GM12875 (cell line): ENCODE results near the gene RSPH1.

ENCODE experiments used
- H3K4me3 ChIP-seq: one replicate; pipeline ENCODE4 v1.5.1; 2011; ENCODE audit warnings: low read depth, low read length, control low read depth
- CTCF ChIP-seq: IDR thresholded peaks from 2 replicates; pipeline ENCODE4 v1.5.1; 2011; ENCODE audit warnings: low read depth, mild to moderate bottlenecking, control low read depth, inconsistent platforms, low read length, moderate library complexity, borderline replicate concordance; ENCODE audit not compliant: insufficient read depth

Gene RSPH1

DNA sequence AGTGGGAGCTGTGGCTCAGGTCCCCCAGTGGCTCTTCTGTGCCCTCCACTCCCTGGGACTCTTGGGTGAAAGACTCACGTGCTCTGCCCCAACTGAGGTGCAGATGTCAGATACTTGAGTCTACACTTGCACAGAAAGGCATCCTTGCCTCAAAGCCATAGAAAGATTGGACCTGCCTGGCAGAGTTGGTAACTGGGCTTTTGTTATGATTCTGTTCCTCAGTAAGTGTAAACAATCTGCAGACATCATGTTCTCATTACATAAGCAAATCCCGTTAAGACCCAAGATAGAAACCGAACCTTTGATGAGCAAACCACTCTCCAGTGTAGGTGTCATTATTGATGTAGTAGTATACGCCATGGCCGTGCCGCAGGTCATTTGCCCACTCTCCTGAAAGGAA lies 10.0 kb downstream of the RSPH1 start:
- no peak overlapping the region for H3K4me3 ChIP-seq
- TF ChIP-seq CTCF, result no peak

GRCh38 chr21:42484966-42485365 lies 11.1 kb downstream of the RSPH1 start:
- no peak overlapping the region for H3K4me3 ChIP-seq
- TF ChIP-seq CTCF, result no peak

GRCh38 chr21:42481169-42481568 lies 14.9 kb downstream of the RSPH1 start:
- no peak for TF ChIP-seq CTCF
- no peak overlapping the region for H3K4me3 ChIP-seq

- no peak overlapping the region for H3K4me3 ChIP-seq
- no peak for TF ChIP-seq CTCF
Measured at GRCh38 chr21:42480736-42481135, 15.3 kb downstream of the RSPH1 start.

GRCh38 chr21:42479582-42479981 lies 16.4 kb downstream of the RSPH1 start:
- no peak overlapping the region for H3K4me3 ChIP-seq
- TF ChIP-seq CTCF, result no peak

- no peak for TF ChIP-seq CTCF
- H3K4me3 ChIP-seq, result peak overlapping the region; percentile 24
Measured at GRCh38 chr21:42478504-42478903, 17.5 kb downstream of the RSPH1 start.

DNA sequence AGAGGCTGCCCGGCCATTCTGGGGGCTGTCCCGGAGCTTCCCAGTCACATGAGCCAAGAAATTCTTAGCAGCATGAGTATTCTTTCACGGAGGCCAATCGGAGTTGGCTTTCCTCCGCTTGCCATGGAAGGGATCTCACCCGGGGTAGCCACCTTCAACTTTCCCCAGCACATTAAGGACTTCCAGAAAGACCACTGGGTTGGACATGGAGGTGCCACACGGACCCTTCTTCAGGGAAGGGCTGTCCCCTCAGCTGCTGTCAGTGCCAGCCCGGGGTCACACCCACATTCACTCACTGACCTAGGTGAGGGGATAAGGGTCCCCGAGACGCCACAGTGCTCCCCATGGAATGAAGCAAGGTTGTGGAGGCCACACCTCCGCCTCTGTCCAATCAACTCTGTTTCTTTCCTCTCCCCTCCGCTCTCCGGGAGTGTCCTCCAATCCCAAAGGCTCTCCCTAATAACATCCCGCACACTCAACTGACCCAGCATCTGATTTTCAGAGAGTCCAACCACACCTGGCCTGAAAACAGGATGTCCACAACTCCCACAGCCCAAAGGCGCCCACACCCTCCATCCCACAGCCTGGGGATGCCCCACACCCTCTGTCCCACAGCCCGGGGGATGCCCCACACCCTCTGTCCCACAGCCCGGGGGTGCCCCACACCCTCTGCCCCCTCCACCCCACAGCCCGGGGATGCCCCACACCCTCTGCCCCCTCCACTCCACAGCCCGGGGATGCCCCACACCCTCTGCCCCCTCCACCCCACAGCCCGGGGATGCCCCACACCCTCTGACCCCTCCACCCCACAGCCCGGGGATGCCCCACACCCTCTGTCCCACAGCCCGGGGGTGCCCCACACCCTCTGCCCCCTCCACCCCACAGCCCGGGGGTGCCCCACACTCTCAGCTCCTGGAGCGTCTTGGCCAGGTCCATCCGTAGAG lies 19.4 kb downstream of the RSPH1 start:
- no peak overlapping the region for H3K4me3 ChIP-seq
- no peak for TF ChIP-seq CTCF
